Measurements from ENCODE around the gene ARFIP2.

DNA sequence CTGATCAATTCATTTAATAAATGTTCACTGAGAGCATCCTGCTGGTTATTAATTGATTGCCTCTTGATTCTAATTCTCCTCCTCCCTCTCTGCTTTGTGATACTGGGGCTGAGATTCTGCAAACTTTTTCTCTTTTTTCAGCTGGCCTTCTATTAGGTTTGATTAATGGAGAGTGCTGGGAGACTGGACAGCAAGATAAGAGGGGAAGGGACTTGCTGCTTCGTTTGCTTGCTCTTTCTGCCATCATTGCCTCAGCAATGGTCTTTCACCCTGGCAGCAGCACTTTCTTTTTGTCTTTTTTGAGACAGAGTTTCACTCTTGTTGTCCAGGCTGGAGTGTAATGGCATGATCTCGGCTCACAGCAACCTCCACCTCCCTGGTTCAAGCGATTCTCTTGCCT is 23.0 kb upstream of the ARFIP2 start:
- TF ChIP-seq, protein P1, sequence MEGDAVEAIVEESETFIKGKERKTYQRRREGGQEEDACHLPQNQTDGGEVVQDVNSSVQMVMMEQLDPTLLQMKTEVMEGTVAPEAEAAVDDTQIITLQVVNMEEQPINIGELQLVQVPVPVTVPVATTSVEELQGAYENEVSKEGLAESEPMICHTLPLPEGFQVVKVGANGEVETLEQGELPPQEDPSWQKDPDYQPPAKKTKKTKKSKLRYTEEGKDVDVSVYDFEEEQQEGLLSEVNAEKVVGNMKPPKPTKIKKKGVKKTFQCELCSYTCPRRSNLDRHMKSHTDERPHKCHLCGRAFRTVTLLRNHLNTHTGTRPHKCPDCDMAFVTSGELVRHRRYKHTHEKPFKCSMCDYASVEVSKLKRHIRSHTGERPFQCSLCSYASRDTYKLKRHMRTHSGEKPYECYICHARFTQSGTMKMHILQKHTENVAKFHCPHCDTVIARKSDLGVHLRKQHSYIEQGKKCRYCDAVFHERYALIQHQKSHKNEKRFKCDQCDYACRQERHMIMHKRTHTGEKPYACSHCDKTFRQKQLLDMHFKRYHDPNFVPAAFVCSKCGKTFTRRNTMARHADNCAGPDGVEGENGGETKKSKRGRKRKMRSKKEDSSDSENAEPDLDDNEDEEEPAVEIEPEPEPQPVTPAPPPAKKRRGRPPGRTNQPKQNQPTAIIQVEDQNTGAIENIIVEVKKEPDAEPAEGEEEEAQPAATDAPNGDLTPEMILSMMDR (IDR thresholded peaks at IDR 0.05; ENCODE audit: insufficient read depth, low read length, poor library complexity, severe bottlenecking), result no peak
- no peak for TF ChIP-seq EZH2phosphoT487 (conservative IDR thresholded peaks at IDR 0.05; ENCODE audit: low read length)

All from SU-DHL-6 (cell line).